Dermis microvascular lymphatic vessel endothelial cell (primary cell): ENCODE measurements around the gene AGRN. TPM values are rescaled to one million over a fixed set of nuclear protein-coding genes. Genes with fewer than 3 reads are reported as not detected.
"Not testable (repeated sequence)": the region's sequence is repeated elsewhere in the genome, so short reads cannot be mapped to it uniquely, and the experiment has no call there.

Experiments used
- DNase-seq, 2 donors: peaks; one replicate each; pipeline versions ENCODE4 v3.0.0 to v3.0.0-alpha.2; 2010; ENCODE audit warnings: low read depth in 2 of 2
- total RNA-seq: library from RNA; depleted of rRNA; stranded (reverse); fragments of >200 nt; gene quantifications from 2 replicates; pipeline ENCODE4 v1.2.1, GENCODE V29; 2014

The AGRN gene
- total RNA-seq, 1 donor from 2014 or later = 49.3 TPM

DNA sequence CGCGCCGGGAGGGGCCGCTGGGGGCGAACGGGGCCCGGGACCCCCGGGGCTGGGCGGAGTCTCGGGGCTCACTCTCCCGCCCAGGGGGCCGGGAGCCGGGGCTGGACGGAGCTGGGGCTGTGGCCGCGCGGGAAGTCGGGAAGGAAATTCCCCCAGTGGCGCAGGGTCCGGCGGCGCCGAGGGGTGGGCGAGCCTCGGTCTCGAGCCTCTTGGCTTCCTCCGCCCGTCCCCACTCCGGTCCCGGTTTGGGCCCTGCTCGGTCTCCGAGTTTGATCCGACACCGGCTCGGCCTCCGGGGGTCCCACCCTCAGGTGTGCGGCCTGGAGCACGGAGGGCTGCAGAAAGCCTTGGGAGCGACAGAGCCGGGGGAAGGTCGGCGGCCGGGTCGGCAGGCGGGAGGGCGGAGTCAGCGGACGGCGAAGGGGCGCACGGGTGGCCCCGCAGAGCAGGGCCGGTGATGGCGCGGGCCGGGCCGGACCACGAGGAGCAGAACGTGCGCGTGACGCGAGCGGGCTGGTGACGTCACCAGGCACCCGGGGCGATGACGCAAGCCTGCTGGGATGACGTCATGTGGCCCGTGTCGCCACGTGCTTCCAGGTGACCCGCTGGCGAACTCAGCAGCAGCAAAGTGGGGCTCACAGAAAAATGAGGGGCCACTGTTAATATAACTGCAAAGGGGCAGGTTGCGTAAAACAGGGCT lies 19.4 kb upstream of the AGRN start:
- peak; percentile 79 to 84 for DNase-seq

DNA sequence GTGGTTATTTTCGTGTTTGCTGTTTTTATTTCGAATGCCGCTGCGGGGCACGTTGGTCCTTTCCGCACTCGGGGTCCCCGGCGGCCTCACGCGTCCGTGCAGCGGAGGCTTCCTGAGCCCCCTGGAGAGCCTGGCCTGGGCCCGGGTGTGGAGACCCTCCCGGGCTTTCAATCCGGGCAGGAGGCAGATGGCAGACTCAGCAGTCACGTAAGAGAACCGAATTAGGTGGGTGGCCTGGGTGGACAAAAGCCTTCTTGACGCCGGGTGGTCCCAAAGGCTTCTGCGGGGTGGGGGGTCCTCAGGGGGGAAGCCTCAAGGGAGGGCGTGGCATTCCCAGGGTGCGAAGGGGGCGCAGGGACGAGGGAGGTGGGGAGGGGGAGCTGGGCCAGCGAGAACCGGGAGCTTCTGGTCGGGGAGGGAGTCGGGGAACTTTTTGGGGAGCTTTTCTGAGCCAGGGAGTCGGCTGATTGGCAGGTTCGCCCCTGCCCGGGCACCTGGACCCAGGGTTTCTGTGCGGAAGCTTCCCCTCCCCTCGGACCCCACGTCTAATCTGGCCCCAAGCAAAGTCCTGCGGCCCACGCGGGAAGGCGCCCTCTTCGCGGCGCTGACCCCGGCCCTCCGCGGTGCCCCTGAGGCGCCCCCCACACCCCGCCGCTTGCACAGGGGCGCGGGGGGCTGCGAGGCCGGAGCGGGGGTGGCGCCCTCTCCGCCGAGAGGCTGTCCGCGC lies 18.7 kb upstream of the AGRN start:
- DNase-seq = no peak

- no peak for DNase-seq
Measured at GRCh38 chr1:1003618-1004419, 16.1 kb upstream of the AGRN start.

GRCh38 chr1:1004420-1004779 lies 15.5 kb upstream of the AGRN start:
- no peak for DNase-seq

DNA sequence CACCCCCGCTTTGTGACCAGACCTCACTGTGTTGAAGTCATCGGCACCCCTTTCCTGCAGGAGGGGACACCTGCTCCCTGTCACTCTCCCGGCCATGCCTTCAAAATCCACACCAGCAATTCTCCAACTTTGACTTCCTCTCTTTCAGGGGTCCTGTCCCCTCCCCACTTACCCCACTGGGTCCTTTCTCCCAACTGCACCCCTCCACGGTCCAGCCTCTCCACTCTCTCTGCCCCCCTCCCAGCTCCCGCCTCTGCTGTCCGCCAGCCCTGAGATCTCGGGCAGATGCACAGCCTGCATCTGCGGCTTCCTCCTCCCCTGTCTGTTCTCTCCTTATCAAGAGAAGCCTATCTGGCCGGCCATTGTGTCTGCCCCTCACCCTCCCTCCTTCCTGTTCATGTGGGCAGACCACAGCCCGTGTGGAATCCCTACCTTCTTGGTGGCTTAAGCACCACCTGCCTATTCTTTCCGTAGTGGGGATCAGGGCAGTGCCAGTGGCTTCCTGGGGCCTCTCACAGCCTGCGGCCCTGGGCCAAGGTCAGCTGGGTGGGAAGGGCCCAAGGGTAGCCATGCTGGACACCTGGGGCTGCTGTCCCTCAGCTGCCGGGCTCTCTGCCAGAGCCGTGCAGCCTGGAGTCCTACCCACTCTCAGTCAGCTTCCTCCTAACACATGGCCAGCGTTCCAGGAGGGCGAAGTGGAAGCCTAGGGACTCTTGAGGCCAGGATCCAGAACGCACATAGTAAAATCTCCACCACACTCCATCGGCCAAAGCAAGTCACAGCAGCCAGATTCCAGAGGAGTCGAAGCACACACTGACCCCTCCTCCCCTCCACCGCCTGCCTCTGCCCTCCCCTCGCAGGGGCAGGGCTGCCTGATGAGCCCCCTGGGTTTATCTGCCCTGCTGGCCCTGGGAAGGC lies 14.9 kb upstream of the AGRN start:
- DNase-seq = peak in 1 of 2 donors; percentile 79

GRCh38 chr1:1005774-1006304 lies 14.1 kb upstream of the AGRN start:
- no peak for DNase-seq

DNA sequence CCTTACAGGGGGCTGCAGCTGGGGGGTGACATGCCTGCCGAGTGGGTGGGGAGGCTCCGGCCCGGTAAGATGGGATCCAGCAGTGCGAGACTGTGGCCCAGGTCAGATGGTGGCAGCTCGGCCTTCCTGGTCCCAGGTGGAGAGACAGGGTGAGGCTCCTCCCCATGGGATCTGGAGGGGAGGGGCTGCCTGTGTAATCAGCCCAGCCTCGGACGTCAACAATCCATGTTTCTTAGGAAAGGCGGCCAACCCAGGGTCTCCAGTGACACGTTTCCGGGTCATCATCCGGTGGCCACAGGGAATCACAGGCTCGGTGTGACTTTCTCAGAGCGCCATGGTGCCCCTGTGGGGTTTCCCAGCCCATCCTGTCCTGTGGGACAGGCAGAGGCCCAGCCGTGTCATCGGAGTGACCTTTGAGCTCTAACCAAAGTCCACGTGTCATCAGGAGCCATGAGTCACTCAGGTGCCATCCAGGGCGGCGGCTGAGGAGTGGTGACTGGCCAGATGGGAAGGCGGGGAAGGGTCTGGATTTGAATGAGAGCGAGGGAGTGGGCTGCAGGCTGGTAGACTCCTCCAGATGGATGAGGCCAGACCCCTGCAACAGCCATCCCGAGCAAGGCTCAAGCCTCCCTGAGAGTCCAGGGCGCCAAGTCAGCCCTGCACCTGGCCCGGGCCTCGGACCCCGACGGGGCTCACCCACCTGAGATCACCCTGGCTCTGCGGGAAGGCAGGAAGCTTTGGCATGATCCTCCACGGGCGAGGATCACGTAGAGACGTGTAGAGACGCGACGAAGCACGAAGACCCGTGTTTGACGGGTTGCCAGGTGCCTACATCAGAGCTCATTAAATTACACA lies 13.4 kb upstream of the AGRN start:
- peak in 1 of 2 donors; percentile 39 for DNase-seq

- DNase-seq = not testable (repeated sequence)
Measured at GRCh38 chr1:1010131-1010530, 9.8 kb upstream of the AGRN start.

- no peak for DNase-seq
Measured at GRCh38 chr1:1011396-1011949, 8.4 kb upstream of the AGRN start.

GRCh38 chr1:1012736-1013104 lies 7.2 kb upstream of the AGRN start:
- DNase-seq = not testable (repeated sequence)

DNA sequence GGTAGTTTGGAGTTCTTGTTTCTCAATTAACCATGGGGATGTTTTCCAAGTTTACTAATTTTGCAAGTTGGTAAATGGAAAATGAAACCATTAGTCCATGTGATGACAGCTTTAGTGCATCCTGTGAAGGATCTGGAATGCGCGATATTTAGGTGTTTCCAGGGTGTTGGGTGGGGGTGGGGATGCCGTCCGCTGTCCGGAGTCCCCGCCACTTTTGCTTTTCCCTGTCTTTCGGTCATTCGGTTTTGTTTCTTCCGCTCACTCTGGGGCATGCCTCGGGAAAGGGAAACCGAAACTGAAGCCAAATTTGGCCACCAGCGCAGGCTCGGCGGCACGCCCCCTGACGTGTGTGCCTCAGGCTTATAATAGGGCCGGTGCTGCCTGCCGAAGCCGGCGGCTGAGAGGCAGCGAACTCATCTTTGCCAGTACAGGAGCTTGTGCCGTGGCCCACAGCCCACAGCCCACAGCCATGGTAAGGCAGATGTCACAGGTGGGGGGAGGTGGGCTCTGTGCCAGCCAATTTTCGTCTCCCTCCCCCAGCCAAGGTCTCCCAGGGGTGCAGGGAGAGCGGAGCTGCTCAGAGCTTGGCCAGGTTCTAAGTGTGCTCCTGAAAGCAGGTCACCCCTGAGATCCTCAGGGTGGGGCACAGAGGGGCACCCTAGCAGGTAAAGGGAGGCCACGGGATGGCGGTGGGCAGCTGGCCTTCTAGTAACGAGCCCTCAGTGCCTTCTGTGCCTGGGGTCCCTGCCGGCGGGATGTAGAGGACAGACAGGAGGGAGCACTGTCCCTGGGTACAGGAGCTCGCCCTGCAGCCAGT lies 6.6 kb upstream of the AGRN start, which contains the start of gene ISG15:
Gene ISG15 (plus strand): TSS at position 393 of the 817 bp plus-strand sequence. CDS start 77 bp downstream, at position 470.
- peak; percentile 84 to 89 for DNase-seq

GRCh38 chr1:1013922-1014648 lies 5.8 kb upstream of the AGRN start:
- DNase-seq = no peak

DNA sequence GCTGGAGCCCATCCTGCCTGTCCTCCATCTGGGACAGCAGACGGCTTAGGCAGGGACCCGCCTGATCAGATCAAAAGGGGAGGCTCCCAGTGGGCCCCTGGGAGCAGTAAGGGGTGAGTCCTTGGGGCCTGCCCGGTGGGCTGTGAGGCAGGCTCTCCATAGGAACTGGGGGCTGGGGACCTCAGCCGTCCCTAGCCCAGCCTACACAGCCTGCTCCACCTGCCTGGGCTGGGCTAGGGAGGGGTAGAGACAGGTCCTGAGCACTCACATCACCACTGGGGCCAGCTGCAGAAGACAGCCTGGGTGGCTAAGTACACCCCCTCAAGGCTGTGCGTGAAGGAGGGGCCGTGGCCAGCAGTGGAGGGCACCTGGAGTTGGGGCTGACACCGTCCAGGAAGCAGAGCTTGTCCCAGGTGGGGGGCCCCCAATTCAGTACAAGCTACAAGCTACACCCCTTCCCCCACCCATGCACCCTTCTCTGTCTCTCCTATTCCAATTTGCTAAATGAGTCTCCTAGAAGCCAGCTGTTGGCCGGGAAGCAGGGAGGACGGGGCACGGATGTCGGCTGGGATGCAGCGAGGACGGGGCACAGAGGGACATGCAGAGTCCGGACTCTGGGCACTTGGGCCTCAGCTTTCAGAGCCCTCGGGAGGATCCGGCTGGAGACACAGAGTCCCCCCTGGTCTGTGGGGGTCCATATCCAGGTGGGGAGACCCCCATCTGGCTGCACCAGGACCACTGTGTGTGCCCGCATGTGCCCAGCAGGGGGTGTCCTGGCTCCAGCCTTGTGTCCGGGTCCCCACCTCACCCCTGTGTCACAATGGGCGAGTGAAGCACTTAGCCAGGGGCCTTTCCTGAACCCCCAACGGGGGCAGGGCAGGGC lies 4.9 kb upstream of the AGRN start:
- DNase-seq = peak in 1 of 2 donors; percentile 40

DNA sequence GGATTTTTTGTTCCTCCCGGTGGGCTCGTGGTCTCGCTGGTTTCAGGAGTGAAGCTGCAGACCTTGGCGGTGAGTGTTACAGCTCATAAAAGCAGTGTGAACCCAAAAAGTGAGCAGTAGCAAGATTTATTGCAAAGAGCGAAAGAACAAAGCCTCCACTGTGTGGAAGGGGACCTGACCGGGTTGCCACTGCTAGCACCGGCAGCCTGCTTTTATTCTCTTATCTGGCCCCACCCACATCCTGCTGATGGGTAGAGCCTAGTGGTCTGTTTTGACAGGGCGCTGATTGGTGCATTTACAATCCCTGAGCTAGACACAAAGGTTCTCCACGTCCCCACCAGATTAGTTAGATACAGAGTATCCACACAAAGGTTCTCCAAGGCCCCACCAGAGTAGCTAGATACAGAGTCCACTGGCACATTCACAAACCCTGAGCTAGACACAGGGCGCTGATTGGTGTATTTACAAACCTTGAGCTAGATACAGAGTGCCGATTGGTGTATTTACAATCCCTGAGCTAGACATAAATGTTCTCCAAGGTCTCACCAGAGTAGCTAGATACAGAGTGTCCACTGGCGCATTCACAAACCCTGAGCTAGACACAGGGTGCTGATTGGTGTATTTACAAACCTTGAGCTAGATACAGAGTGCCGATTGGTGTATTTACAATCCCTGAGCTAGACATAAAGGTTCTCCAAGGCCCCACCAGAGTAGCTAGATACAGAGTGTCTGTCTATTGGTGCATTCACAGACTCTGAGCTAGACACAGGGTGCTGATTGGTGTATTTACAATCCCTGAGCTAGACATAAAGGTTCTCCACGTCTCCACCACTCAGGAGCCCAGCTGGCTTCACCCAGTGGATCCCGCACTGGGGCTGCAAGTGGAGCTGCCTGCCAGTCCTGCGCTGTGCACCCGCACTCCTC lies 2.3 kb upstream of the AGRN start:
- not testable (repeated sequence) for DNase-seq

GRCh38 chr1:1018321-1018685 lies 1.6 kb upstream of the AGRN start:
- not testable (repeated sequence) for DNase-seq
